ENCODE results near the gene RAB5A. TPM values are rescaled to one million over a fixed set of nuclear protein-coding genes. Genes with fewer than 3 reads are reported as not detected.
"Not testable (repeated sequence)": the region's sequence is repeated elsewhere in the genome, so short reads cannot be mapped to it uniquely, and the experiment has no call there.

Gene RAB5A
- total and polyA plus RNA-seq, 10 donors, result 17.6 to 83.1 (median 62.7) TPM

DNA sequence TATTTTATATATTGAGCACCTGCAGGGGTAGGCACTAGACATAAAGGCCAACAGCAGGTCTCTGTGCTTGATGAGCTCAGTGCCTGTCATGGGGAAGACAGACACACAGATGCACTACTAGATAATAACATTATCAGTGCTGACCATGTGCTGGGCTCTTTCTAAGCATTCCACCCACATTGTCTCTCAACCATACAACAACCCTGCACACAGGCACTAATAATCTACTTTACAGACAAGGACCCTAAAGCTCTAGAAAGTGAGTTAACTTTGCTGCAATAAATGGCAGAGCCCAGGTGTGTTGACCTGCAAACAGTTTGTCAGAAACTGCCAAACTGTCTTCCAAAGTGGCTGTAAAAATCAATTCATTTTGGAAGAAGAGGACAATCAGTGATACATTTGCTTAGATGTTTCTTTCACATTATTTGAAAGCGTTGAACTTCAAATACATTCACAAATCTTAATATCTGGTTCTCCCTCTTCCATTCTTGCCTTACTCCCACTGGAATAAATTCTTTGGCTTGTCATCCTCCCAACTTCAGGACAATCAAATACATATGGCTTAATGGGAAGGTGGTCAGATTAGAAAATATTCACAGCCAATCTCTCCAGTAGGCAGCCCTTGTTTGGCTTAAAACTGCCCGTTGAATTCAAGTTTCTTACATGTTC, 76.2 kb downstream of the RAB5A start:
- no peak for TF ChIP-seq POLR2AphosphoS5 (IDR thresholded peaks at IDR 0.05)
- TF ChIP-seq POLR2A (IDR thresholded peaks at IDR 0.05), result no peak
- TF ChIP-seq CTCF (IDR thresholded peaks at IDR 0.05 in 8 of 11, conservative IDR thresholded peaks at IDR 0.05 in 3 of 11), result no peak
- peaks cover 0 to 13% (median 10%) of the 10 kb centered on the region in 6 donors for H3K4me1 ChIP-seq
- DNase-seq, result no peak
- 67 to 79% (median 73%) methylated on average over 2 of the region's 2 CpGs for WGBS, 5 donors
- no peaks in the 10 kb centered on the region for H3K27me3 ChIP-seq (replicated peaks in 1 of 7)
- no peaks in the 10 kb centered on the region for H3K9me3 ChIP-seq
- intact Hi-C loops (cut with DNase I; ENCODE audit: low total_unique reads), result no loop called here
- H3K36me3 ChIP-seq, result no peaks in the 10 kb centered on the region
- no peak overlapping the region for H3K4me3 ChIP-seq
- peak overlapping the region in 2 of 8 donors; percentile 17 to 45 for H3K27ac ChIP-seq

GRCh38 chr3:20023623-20024405, 76.9 kb downstream of the RAB5A start:
- Histone ChIP-seq H3K4me3 (no peak overlapping the region), H3K36me3 (no peaks in the 10 kb centered on the region), H3K9me3 (no peaks in the 10 kb centered on the region), H3K27me3 (replicated peaks in 1 of 7) (no peaks in the 10 kb centered on the region), H3K27ac (peak overlapping the region in 3 of 8 donors; percentile 17 to 54 (median 46)), H3K4me1 (peaks cover 0 to 13% (median 10%) of the 10 kb centered on the region in 6 donors)
- TF ChIP-seq POLR2A (IDR thresholded peaks at IDR 0.05) (no peak), POLR2AphosphoS5 (IDR thresholded peaks at IDR 0.05) (no peak), CTCF (IDR thresholded peaks at IDR 0.05 in 8 of 11, conservative IDR thresholded peaks at IDR 0.05 in 3 of 11) (no peak)
- intact Hi-C loops (cut with DNase I; ENCODE audit: low total_unique reads), result no loop called here
- 76 to 95% (median 78%) methylated on average over 2 of the region's 2 CpGs for WGBS, 5 donors
- DNase-seq, result no peak

GRCh38 chr3:20027136-20027535, 80.2 kb downstream of the RAB5A start:
- Histone ChIP-seq H3K36me3 (no peaks in the 10 kb centered on the region), H3K4me3 (no peak overlapping the region), H3K27me3 (replicated peaks in 1 of 7) (no peaks in the 10 kb centered on the region), H3K27ac (no peak overlapping the region), H3K4me1 (peaks cover 0 to 13% (median 10%) of the 10 kb centered on the region in 6 donors), H3K9me3 (no peaks in the 10 kb centered on the region)
- WGBS, 5 donors, result 87 to 95% (median 91%) methylated on average over 4 of the region's 4 CpGs
- no peak for DNase-seq
- TF ChIP-seq POLR2AphosphoS5 (IDR thresholded peaks at IDR 0.05) (no peak), POLR2A (IDR thresholded peaks at IDR 0.05) (no peak), CTCF (IDR thresholded peaks at IDR 0.05 in 8 of 11, conservative IDR thresholded peaks at IDR 0.05 in 3 of 11) (no peak)
- intact Hi-C loops (cut with DNase I; ENCODE audit: low total_unique reads), result no loop called here

GRCh38 chr3:20028905-20029331, 82.0 kb downstream of the RAB5A start:
- Histone ChIP-seq H3K27ac (no peak overlapping the region), H3K4me3 (no peak overlapping the region), H3K9me3 (no peaks in the 10 kb centered on the region), H3K27me3 (replicated peaks in 1 of 7) (no peaks in the 10 kb centered on the region), H3K36me3 (no peaks in the 10 kb centered on the region), H3K4me1 (peaks cover 0 to 4% (median 3%) of the 10 kb centered on the region in 6 donors)
- DNase-seq, result no peak
- TF ChIP-seq POLR2A (IDR thresholded peaks at IDR 0.05), result no peak
- TF ChIP-seq POLR2AphosphoS5 (IDR thresholded peaks at IDR 0.05), result no peak
- no peak for TF ChIP-seq CTCF (IDR thresholded peaks at IDR 0.05 in 8 of 11, conservative IDR thresholded peaks at IDR 0.05 in 3 of 11)
- intact Hi-C loops (cut with DNase I; ENCODE audit: low total_unique reads), result no loop called here
- 89 to 96% (median 93%) methylated on average over 7 of the region's 7 CpGs for whole genome bisulfite sequencing, 5 donors

GRCh38 chr3:20031939-20032338, 85.0 kb downstream of the RAB5A start:
- H3K36me3 ChIP-seq; H3K27ac ChIP-seq; H3K27me3 ChIP-seq (replicated peaks in 1 of 7); H3K9me3 ChIP-seq; DNase-seq; intact Hi-C loops (cut with DNase I; ENCODE audit: low total_unique reads); H3K4me3 ChIP-seq; H3K4me1 ChIP-seq: not testable (repeated sequence)
- WGBS, 5 donors, result 92 to 97% (median 97%) methylated on average over 7 of the region's 7 CpGs

All from spleen (tissue), 11 donors.